Measurements from ENCODE around the gene IER5L.

DNA sequence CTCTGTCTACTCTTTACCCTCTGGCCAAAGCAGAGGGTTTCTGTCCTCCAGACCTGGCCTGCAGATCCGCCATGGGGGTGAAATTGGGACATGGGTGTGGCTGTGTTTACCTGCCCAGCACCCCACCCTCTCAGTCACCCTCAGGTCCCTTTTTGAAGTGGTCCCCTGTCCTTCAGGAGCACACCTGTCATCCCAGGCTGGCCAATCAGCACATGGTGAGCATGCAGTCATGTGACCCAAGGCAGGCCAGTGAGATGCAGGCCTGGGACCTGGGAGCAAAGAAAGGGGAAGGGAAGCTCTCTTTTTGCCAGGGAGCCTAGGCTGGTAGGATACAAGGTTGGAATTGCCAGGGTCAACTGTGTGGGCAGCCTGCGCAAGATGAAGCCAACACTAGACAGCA, 28.3 kb upstream of the IER5L start:
- TF ChIP-seq, protein P1, sequence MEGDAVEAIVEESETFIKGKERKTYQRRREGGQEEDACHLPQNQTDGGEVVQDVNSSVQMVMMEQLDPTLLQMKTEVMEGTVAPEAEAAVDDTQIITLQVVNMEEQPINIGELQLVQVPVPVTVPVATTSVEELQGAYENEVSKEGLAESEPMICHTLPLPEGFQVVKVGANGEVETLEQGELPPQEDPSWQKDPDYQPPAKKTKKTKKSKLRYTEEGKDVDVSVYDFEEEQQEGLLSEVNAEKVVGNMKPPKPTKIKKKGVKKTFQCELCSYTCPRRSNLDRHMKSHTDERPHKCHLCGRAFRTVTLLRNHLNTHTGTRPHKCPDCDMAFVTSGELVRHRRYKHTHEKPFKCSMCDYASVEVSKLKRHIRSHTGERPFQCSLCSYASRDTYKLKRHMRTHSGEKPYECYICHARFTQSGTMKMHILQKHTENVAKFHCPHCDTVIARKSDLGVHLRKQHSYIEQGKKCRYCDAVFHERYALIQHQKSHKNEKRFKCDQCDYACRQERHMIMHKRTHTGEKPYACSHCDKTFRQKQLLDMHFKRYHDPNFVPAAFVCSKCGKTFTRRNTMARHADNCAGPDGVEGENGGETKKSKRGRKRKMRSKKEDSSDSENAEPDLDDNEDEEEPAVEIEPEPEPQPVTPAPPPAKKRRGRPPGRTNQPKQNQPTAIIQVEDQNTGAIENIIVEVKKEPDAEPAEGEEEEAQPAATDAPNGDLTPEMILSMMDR (IDR thresholded peaks at IDR 0.05; ENCODE audit: low read depth, low read length), result no peak
- TF ChIP-seq MYC (IDR thresholded peaks at IDR 0.05; ENCODE audit: low read depth, low read length) (no peak), POLR2A (IDR thresholded peaks at IDR 0.05; ENCODE audit: extremely low read depth, insufficient read length) (no peak)
- TF ChIP-seq, protein P2, sequence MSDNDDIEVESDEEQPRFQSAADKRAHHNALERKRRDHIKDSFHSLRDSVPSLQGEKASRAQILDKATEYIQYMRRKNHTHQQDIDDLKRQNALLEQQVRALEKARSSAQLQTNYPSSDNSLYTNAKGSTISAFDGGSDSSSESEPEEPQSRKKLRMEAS (IDR thresholded peaks at IDR 0.05; ENCODE audit: low read depth, low read length), result no peak
